K562 (cell line): ENCODE data around the gene PPP1R36. TPM values are rescaled to one million over a fixed set of nuclear protein-coding genes. Genes with fewer than 3 reads are reported as not detected.
"Not testable (repeated sequence)": the region's sequence is repeated elsewhere in the genome, so short reads cannot be mapped to it uniquely, and the experiment has no call there.

ENCODE experiments used
- ATAC-seq: fragments of 200-7000 bp; cut with Tn5 transposase; 3 replicates; pipeline ENCODE4 v1.9.1; 2020; ENCODE audit warnings: moderate library complexity
- BruUV-seq: library from RNA; stranded (reverse); fragments of 400-500 nt; replicated peaks from 2 replicates; lab custom pipeline; 2021; lab: Mats Ljungman, UMichigan
- CTCF ChIA-PET: fragments of 300-600 bp; formaldehyde crosslinking; extraction: SDS; loops from one replicate; lab custom pipeline; 2021; ENCODE audit warnings: low intra/inter-chr PET ratio; lab: Yijun Ruan, JAX
- POLR2A ChIA-PET: fragments of 300-600, 350-650 bp; sonication (Branson Sonifier 250); formaldehyde crosslinking; extraction: SDS; loops from one replicate; lab custom pipeline; 2021; ENCODE audit warnings: antibody characterized with exemption, inconsistent platforms; lab: Yijun Ruan, JAX
- DNase-seq, 4 experiments: peaks; one replicate each; pipeline versions ENCODE4 v3.0.0 to v3.0.0-alpha.2; 2011 to 2018; ENCODE audit warnings: low spot score in 3 of 4, mixed read lengths in 3 of 4; ENCODE audit errors: extremely low read depth in 1 of 4
- FAIRE-seq: peaks from 2 replicates; lab custom pipeline; 2011; peaks lifted over from hg19 to GRCh38; lab: Jason Lieb, UNC
- H2AFZ ChIP-seq: 2 replicates; pipeline ENCODE4 v1.6.0; 2011; ENCODE audit warnings: low read depth, low read length, control low read depth, inconsistent platforms
- H3K27ac ChIP-seq: fragments of 200-600 bp; 3 replicates; pipeline ENCODE4 v1.8.0; 2011; ENCODE audit warnings: low read depth, mild to moderate bottlenecking, control low read depth, inconsistent platforms, low read length, moderate library complexity, mixed read lengths; ENCODE audit errors: extremely low read depth
- H3K27me3 ChIP-seq, 2 experiments: fragments of 300-600 bp in 1 of 2; 2 replicates in 1 of 2; 3 replicates in 1 of 2; pipeline versions ENCODE4 v1.6.0 to v1.8.0; 2011; ENCODE audit warnings: inconsistent platforms in 2 of 2, low read length in 2 of 2, mild to moderate bottlenecking in 1 of 2, mixed read lengths in 1 of 2, moderate library complexity in 1 of 2; ENCODE audit not compliant: control insufficient read depth in 2 of 2, insufficient read depth in 2 of 2
- H3K36me3 ChIP-seq: fragments of 300-600 bp; 3 replicates; pipeline ENCODE4 v1.8.0; 2011; ENCODE audit warnings: mild to moderate bottlenecking, low read length, inconsistent platforms; ENCODE audit not compliant: control insufficient read depth, insufficient read depth
- H3K4me1 ChIP-seq, 2 experiments: fragments of 200-600 bp in 1 of 2; replicated peaks in 1 of 2; 2 replicates in 1 of 2; 3 replicates in 1 of 2; pipeline versions ENCODE4 v1.5.1 to v1.8.0; 2011; ENCODE audit warnings: inconsistent platforms in 2 of 2, low read length in 2 of 2, mild to moderate bottlenecking in 1 of 2, mixed read lengths in 1 of 2, moderate library complexity in 1 of 2; ENCODE audit not compliant: control insufficient read depth in 2 of 2, insufficient read depth in 2 of 2
- H3K4me2 ChIP-seq: 2 replicates; pipeline ENCODE4 v1.6.1; 2011; ENCODE audit warnings: low read length, control low read depth, inconsistent platforms, mixed read lengths; ENCODE audit not compliant: insufficient read depth
- H3K4me3 ChIP-seq: fragments of 200-600 bp; sonication (generic), shearing (Covaris generic); 2 replicates; pipeline ENCODE4 v1.5.1; 2016; ENCODE audit warnings: control low read depth, inconsistent platforms
- H3K79me2 ChIP-seq: fragments of 200-600 bp; 3 replicates; pipeline ENCODE4 v1.8.0; 2011; ENCODE audit warnings: low read length, inconsistent platforms; ENCODE audit not compliant: control insufficient read depth, insufficient read depth
- H3K9ac ChIP-seq, 2 experiments: 2 replicates each; pipeline versions ENCODE4 v1.6.0 to v1.6.1; 2011; ENCODE audit warnings: low read depth in 2 of 2, low read length in 2 of 2, control low read depth in 1 of 2, inconsistent platforms in 1 of 2, mild to moderate bottlenecking in 1 of 2, mixed read lengths in 1 of 2; ENCODE audit not compliant: insufficient read depth in 1 of 2
- H3K9me1 ChIP-seq: one replicate; pipeline ENCODE4 v1.6.0; 2011; ENCODE audit warnings: inconsistent platforms, mild to moderate bottlenecking, low read length, moderate library complexity; ENCODE audit not compliant: control insufficient read depth, insufficient read depth
- H3K9me3 ChIP-seq: replicated peaks from 2 replicates; pipeline ENCODE4 v1.5.1; 2011; ENCODE audit warnings: low read depth, low read length, inconsistent platforms; ENCODE audit not compliant: control insufficient read depth, insufficient read depth
- H4K20me1 ChIP-seq: replicated peaks from 2 replicates; pipeline ENCODE4 v1.6.1; 2011; ENCODE audit warnings: low read length, inconsistent platforms, mixed read lengths; ENCODE audit not compliant: control insufficient read depth, insufficient read depth
- EP400 ChIP-seq: fragments of 450-650 bp; IDR thresholded peaks from 2 replicates; pipeline ENCODE4 v1.6.1; 2017; ENCODE audit warnings: antibody characterized with exemption, mild to moderate bottlenecking, moderate library complexity
- MAFG ChIP-seq: fragments of 450-650 bp; conservative IDR thresholded peaks from 2 replicates; pipeline ENCODE4 v1.6.1; 2016; ENCODE audit warnings: missing genetic modification characterization, missing compliant biosample characterization
- RCOR1 ChIP-seq, 2 experiments: IDR thresholded peaks; 2 replicates each; pipeline ENCODE4 v1.6.1; 2012; ENCODE audit warnings: low read depth in 2 of 2, low read length in 2 of 2, borderline replicate concordance in 1 of 2, improper control_type of control experiment in 1 of 2
- ZNF445 ChIP-seq: fragments of 250-450 bp; sonication (Bioruptor Pico); IDR thresholded peaks from 2 replicates; pipeline ENCODE4 v1.4.0; 2020; ENCODE audit warnings: low read depth, mild to moderate bottlenecking, moderate library complexity
- WGBS: fragments of 100-300 bp; shearing (Covaris generic); methylation state at CpG from one replicate; pipeline ENCODE4 v1.1.6; 2016; ENCODE audit warnings: low coverage, mixed read lengths; ENCODE audit not compliant: insufficient coverage; ENCODE audit errors: missing lambda C conversion rate; 5-methylcytosine and 5-hydroxymethylcytosine counted together
- in situ Hi-C: fragments of 300-500 bp; cut with MboI; formaldehyde crosslinking; loops from 4 replicates; pipeline ENCODE4 v1.15.0; 2018; ENCODE audit warnings: inconsistent platforms, mixed read lengths
- intact Hi-C: fragments of 100-400 bp; cut with micrococcal nuclease; formaldehyde crosslinking; loops from 2 replicates; pipeline ENCODE4 v1.14.2; 2022
- polyA plus RNA-seq, 8 experiments: library from polyadenylated mRNA; depleted of rRNA in 4 of 8; stranded (reverse) in 5 of 8; unstranded in 3 of 8; fragments of >200 nt; fragmentation: Nextera tagmentation in 2 of 8; fragmentation: Illumina TruSeq in 1 of 8; extraction: Ambion mirVana in 2 of 8; extraction: Trizol in 1 of 8; gene quantifications; 2 replicates each; pipeline versions ENCODE4 v1.2.1 to v1.2.3, GENCODE V29; 2011 to 2014; ENCODE audit warnings: inconsistent platforms in 1 of 8, missing spikeins in 1 of 8
- total RNA-seq, 7 experiments: library from RNA; depleted of rRNA in 6 of 7; stranded (reverse); fragments of >200 nt in 6 of 7; fragmentation: Illumina TruSeq in 2 of 7; extraction: Trizol in 2 of 7; gene quantifications; 2 replicates each; pipeline versions ENCODE4 v1.2.1 to v1.2.3, GENCODE V29; 2011 to 2021; ENCODE audit warnings: low replicate concordance in 1 of 7

PPP1R36 gene
- total and polyA plus RNA-seq, 9 of the 15 experiments (the other 6 are each of a cell fraction or from before 2014, with no cell fraction given) = 0.29 TPM; not detected in 8

DNA sequence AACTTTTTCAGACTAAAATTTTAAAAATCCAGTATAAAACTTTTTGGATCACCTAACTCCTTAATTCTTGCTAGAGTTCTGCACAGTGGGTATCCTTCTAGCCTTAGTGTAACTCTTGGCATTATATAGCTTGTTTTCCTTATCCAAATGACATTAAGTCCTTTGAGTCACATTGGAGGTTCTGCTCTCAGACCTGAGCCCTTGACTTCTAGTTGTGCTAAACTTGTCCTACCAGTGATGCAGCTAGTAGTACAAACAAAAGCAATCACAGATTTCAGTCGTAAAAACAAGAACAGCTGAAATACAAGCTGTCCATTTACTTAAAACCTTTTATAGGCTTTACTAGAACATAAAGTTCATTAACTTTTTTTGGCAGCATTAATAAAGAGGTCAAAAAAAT lies 34.7 kb upstream of the PPP1R36 start (continued):
- TF ChIP-seq ZNF445 (CRISPR knock-in tag) (no peak), EP400 (no peak)

DNA sequence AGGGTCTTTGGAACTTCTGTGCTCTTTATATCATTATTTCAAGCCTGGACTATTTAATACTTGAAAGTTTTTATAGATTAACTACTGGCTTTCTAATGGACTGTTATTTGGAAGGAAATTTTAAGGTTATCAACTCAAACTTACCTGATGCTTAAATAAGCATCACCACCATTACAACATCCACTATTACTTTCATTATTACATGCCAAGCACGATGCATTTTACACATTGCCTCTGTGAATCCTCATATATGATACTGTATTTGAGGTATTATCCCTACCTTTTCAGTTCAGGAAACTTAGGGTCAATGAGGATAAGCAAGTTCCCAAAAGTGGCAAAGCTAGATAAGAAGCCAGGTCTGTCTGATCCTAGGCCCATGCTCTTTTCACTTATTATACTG lies 32.8 kb upstream of the PPP1R36 start:
- FAIRE-seq (no peak), DNase-seq (no peak), ATAC-seq (no peak)
- peaks cover 3% of the 10 kb centered on the region; the same call in 2 of the 3 replicates for H3K79me2 ChIP-seq
- peaks cover 6% of the 10 kb centered on the region; the same call in 1 of the 3 replicates for H3K36me3 ChIP-seq
- no peak overlapping the region for H3K9ac ChIP-seq
- intact Hi-C loops = no loop called here
- ChIA-PET CTCF (no interaction called here), POLR2A (interaction anchor here (0.7 kb wide), 1 partner anchor 9 kb away, joined by 3 read pairs; no protein-coding TSS in a partner anchor)
- no peak for TF ChIP-seq RCOR1 (IDR thresholded peaks at IDR 0.05; ENCODE audit: borderline replicate concordance in 1 of 2, low read depth in 2 of 2, low read length in 2 of 2)
- no peak for TF ChIP-seq MAFG (tag)
- no TSS peak for BruUV-seq
- H3K27ac ChIP-seq = no peak overlapping the region
- no peaks in the 10 kb centered on the region for H4K20me1 ChIP-seq
- peaks cover 0 to 3% of the 10 kb centered on the region in 2 experiments; a peak in 1 of 5 replicates for H3K4me1 ChIP-seq
- no peak overlapping the region for H3K4me3 ChIP-seq
- H3K4me2 ChIP-seq = no peak overlapping the region
- no peaks in the 10 kb centered on the region for H3K27me3 ChIP-seq
- no peaks in the 10 kb centered on the region for H3K9me3 ChIP-seq
- 29% methylated on average over 1 of the region's 1 CpG for WGBS
- no peak overlapping the region for H2AFZ ChIP-seq
- H3K9me1 ChIP-seq = no peaks in the 10 kb centered on the region
- in situ Hi-C loops = no loop called here

DNA sequence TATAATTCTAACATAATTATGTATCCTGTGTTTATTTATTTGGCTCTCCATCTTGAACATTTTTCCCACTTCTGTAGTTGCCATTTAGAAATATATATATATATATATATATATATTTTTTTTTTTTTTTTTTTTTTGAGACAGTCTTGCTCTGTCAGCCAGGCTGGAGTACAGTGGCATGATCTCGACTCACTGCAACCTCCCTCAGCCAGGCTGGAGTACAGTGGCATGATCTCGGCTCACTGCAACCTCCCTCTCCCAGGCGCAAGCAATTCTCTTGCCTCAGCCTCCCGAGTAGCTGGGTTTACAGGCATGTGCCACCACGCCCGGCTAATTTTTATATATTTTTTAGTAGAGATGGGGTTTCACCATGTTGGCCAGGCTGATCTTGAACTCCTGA lies 32.1 kb upstream of the PPP1R36 start:
- H3K36me3 ChIP-seq, H2AFZ ChIP-seq, H3K9me3 ChIP-seq, H4K20me1 ChIP-seq, FAIRE-seq, H3K9me1 ChIP-seq, H3K9ac ChIP-seq, H3K4me2 ChIP-seq, H3K4me3 ChIP-seq, CTCF ChIA-PET, BruUV-seq, in situ Hi-C loops, H3K27ac ChIP-seq, H3K27me3 ChIP-seq, ATAC-seq, DNase-seq, intact Hi-C loops, H3K79me2 ChIP-seq, H3K4me1 ChIP-seq, POLR2A ChIA-PET: not testable (repeated sequence)
- 64% methylated on average over 5 of the region's 6 CpGs for WGBS
